NCI-H146 (cell line): ENCODE data around the gene PTCD2.
"Not testable (repeated sequence)": the region's sequence is repeated elsewhere in the genome, so short reads cannot be mapped to it uniquely, and the experiment has no call there.

Experiments used
- DNase-seq: peaks from one replicate; lab custom pipeline; 2025; lab: John Stamatoyannopoulos, UW

The PTCD2 gene

GRCh38 chr5:72298136-72298535 lies 22.0 kb upstream of the PTCD2 start:
- not testable (repeated sequence) for DNase-seq

DNA sequence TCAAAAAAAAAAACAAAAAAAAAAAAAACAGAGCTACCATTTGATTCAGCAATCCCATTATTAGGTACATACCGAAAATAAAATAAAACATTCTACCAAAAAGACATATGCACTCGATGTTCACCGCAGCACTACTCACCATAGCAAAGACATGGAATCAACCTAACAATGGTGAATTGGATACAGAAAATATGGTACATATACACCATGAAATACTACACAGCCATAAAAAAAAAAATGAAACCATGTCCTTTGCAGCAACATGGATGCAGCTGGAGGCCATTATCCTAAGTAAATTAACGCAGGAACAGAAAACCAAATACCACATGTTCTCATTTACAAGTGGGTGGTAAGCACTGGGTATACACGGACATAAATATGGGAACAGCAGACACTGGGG lies 21.5 kb upstream of the PTCD2 start:
- DNase-seq = no peak

DNA sequence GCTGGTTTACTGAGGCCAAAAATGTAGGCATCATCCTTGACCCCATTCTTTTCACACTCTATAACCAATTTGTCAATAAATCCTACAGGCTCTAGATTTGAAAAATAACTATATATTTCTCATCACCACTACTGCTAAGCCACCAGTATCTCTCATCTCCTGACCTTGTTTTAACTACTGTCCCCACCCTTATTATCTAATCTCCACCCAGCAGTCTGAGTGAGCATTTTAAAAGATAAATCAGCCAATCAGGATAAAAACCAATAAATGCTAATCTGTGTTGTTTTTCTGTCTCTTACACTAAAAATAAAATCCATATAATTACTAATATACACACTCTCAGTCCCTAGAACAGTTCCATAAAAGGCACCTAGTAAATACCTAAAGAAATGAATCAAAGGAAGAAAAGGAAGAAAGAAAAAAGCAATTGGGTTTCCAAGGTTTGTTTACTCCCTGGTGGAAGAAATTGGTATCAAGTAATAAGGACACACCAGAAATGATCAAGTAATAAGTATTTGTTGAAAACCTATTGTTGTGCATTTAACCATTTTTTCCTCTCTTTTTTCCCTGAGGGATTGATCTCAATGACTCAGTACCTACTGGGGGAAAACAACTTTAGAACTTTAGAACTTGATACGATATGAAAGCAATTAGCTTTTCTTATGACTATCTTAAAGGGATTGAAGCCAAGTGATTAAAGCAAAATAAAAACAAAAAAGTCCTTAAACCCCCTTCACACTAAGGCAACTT lies 19.4 kb upstream of the PTCD2 start:
- DNase-seq = no peak

DNA sequence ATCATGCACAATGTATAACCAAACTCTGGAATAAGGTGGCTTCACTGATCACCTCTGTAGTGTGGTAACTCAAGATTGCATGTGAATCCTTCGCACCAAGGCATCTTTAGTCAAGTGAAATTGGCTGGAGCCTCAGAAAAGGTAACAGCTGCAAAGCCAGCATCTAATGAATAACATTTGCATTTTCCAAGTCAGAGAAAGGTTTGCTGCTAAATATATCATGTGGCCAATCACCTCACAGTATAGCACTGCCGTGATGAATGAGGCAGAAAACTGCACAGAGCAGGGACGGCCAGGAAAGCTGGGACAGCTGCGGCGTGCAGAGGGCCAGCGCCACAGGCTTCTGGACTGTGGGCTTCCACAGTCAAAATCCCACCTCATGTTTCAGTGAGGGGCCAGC lies 18.6 kb upstream of the PTCD2 start:
- DNase-seq = no peak

- DNase-seq = no peak
Observed at GRCh38 chr5:72302171-72302570, 18.0 kb upstream of the PTCD2 start.

DNA sequence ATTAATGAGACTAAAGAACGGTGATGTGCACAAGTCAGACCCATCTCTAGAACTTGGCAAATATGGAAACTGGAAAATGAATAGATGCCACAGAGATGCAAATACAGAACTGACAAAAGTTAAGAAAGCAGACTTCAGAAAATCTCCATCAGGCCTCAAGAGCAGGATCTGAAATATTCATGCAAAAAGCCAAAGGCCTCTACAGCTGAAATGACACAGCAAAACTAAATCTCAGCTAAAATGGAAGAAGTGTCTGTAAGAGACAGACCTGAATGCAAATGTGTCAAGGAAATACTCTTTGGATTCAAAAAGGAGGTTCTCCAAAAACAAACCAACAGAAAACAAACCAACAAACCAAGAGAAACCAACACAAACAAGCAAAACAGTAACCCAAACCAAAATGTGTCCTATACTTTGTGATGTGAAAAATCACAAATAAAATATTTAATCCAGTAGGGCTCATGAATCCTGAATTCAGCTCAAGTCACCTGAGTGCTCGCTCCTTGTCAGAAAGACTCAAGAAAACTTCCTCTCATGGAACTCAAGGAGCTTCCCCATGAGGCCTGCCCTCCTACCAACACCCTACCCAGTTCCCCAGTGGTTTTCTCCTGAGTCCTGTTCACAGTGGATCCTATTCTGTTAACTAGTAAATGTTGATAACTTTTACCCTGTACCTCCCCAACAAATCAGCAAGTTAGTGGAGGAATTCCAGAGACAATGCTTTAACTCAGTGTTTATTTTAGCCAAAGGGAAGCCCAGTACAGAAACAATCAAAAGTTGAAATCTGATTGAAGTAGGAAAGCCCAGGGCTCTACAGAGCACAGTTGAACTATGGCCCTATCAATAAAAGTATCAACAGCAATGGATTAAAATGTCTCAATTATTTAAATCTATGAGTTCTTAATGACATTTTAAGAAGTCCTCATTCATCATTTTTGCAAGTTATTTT lies 14.7 kb upstream of the PTCD2 start:
- no peak for DNase-seq

DNA sequence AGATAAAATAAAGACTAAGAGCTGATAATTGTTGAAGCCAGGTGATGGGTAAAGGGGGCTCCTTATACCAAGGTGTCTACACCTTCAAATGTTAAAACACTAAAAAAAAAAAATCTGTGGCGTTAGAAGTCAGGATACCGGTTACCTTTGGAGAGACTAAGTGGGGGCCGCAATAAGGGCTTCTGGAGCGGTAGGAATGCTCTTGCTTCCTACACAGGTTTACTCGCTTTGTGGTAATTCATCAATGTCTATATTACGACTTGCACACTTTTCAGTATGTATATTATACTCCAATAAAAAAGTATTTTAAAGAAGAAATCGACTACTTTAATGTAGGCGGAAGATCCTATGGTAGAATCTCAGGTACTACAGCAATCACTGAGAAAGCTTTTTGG lies 12.6 kb upstream of the PTCD2 start:
- peak; percentile 41 for DNase-seq

DNA sequence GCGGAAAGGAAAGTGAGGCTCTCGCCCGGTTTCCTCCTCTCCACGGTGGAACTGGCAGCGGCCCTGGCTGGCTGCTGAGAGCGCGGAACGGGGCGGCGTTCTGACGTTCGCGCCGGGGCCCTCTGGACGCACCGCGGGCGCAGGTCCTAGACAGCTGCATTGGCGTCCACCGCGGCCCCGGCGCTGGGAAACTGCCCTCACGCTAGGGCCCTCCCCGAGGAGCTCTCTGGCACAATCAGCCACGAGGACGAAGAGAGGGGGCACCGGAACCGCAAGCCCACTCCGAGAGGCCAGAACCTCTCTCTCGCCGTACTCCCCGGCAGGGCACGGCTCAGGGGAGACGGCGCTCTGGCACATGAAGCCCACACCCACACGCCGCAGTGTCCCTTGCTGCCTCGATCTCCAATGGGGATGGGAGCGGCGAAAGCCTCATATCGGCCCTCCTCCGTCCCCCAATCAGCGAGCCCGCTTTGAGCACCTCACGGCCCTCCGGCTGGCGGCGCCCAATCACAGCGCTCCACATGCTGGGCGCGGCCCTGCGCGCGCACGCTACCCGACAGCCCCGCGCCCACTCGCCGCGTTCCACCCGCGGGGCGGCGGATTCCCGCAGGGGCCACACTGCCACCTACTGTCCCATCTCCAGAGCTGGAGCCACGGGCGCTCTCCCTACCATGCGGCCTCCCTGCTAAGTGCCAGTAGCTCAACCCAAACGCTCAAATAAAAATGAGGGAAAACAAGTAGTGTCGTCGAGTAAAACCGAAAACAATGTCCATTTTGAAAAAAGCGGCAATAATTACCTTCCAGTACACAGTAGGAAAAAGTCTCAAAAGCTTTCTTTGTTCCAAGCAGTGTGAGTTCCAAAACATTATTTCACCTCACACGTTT lies 12.0 kb upstream of the PTCD2 start:
- DNase-seq = peak; percentile 98

DNA sequence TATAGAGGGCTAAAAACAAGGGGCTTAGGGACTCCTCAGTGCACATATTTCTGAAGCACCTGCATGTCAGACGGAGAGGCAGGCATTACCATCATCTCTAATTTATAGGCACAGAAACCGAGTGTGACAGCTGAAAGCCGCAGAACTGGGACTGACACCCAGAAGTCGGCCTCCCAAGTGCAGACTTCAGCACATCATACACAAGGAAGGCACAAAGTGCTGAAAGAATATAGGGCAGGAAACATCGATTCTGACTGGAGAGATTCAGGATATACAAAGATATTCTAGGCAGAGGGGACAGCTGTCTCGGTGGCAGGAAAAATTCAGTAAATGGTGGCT lies 11.4 kb upstream of the PTCD2 start:
- DNase-seq = no peak

- no peak for DNase-seq
Observed at GRCh38 chr5:72313141-72313540, 7.0 kb upstream of the PTCD2 start.

DNA sequence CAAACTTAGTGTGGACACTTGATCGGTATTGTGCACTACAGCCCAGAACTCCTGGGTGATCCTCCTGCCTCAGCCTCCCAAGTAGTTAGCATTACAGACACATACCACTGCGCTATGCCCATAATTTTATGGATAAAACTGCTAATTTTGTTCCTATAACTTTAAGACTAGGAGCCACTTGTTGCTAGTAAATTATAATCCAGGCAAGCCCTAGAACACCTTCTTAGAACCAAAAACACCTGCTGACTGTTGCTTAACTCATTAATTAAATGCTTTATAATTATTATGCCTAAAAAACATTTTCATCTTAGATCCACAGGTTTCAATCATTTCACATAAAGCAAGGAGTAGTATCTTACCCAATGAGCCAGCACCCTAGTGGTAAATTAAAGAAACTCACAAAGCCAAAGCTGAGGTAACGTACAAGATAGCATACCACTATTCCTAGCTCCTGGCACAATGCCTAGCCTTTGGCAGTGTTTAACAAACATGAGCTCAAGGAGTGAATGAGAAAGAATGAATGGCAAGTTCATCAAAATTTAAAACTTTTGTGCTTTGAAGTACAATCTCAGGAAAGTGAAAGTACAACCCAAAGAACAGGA lies 5.5 kb upstream of the PTCD2 start:
- DNase-seq = no peak

DNA sequence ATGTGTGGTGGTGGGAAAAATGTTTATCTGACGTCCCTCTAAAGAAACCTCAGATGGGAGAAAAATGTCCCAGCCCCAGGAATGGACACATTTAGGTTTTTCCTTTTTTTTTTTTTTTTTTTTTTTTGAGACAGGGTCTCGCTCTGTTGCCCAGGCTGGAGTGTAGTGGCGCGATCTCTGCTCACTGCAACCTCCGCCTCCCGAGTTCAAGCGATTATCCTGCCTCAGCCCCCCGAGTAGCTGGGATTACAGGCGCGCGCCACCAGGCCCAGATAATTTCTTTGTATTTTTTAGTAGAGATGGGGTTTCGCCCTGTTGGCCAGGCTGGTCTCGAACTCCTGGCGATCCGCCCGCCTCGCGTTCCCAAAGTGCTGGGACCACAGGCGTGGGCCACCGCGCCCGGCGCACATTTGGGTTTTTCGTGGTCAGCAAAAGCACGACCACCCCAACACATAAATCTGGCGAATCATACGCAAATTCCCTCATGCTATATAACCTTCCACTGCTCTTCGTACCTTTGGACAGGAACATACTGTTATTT lies 668 bp upstream of the PTCD2 start:
- not testable (repeated sequence) for DNase-seq

GRCh38 chr5:72324189-72324825 lies 4.1 kb downstream of the PTCD2 start:
- DNase-seq = no peak

- DNase-seq = no peak
Observed at GRCh38 chr5:72325566-72326305, 5.6 kb downstream of the PTCD2 start.

GRCh38 chr5:72326306-72326649 lies 6.1 kb downstream of the PTCD2 start:
- DNase-seq = no peak

DNA sequence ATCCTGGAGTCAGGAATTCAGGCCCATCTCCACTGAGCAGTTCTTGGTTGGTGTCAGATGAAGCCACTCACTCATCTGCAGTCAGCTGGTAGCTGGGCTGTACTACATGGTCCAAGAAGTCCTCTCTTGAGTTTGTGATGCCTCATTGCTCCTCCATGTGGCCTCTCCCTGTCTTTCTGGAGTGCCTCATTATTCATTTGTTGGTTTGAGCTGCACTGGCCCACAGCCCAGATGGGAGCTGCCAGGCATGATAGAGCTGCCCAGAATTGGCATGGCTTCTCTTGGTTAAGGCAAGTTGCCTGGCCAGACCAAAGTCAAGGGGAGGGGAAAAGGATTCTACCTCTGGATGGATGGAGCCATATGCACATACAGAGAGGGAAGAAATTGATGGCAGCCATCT lies 8.0 kb downstream of the PTCD2 start:
- no peak for DNase-seq

DNA sequence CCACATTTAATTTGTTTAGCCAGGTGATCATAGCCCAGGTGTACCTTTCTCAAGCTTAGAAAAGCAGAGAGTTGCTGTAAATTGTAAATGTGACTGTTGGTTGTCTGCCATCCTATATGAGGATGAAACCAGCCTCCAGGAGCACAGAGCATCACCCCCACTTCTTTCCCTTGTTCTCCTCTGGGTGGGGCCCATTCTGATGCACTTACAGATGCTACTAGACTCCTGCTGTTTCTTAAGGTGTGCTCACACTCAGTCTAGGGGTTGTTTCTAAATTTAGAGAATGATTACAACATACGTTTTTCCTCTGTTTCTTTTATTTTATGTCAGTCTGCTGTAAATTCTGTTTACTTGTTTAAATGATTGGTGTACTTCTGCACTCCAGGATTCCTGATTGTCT lies 10.5 kb downstream of the PTCD2 start:
- DNase-seq = no peak

GRCh38 chr5:72337159-72337558 lies 17.0 kb downstream of the PTCD2 start:
- no peak for DNase-seq

- DNase-seq = no peak
Observed at GRCh38 chr5:72338689-72339209, 18.6 kb downstream of the PTCD2 start.

DNA sequence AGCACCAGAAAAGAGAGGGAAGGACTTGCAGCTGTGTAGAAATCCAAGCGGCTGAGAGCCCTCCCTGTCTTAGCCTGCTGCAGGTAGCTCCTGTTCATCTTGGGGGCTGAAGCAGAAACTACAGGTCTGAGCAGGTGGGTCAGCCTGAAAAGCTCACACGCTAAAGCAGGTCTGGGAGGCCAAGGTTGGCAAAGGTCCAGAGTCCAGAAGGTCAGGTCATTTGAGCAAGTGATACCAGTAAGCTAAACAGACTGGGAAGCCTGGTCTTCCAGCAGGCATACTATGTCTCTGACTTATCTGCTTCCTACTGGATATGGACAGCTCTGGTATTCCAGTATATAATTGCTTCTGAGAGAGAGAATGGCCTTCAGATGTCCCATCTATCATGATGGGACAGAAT lies 26.2 kb downstream of the PTCD2 start:
- no peak for DNase-seq
